HUES64 (cell line): ENCODE data around the gene MLXIPL.
A peak's percentile ranks its signal among the peaks of the same experiment; 100 is the strongest.
"Not testable (repeated sequence)": the region's sequence is repeated elsewhere in the genome, so short reads cannot be mapped to it uniquely, and the experiment has no call there.

Source experiments
- H3K27ac ChIP-seq: 2 replicates; pipeline ENCODE4 v1.7.0; 2013; ENCODE audit warnings: low read depth, low read length, inconsistent platforms
- H3K27me3 ChIP-seq: 2 replicates; pipeline ENCODE4 v1.6.1; 2013; ENCODE audit warnings: mild to moderate bottlenecking, low read length; ENCODE audit not compliant: insufficient read depth
- H3K36me3 ChIP-seq: 2 replicates; pipeline ENCODE4 v1.6.1; 2013; ENCODE audit warnings: mild to moderate bottlenecking, low read length; ENCODE audit not compliant: insufficient read depth
- H3K4me1 ChIP-seq: 2 replicates; pipeline ENCODE4 v1.6.1; 2013; ENCODE audit warnings: mild to moderate bottlenecking, low read length, moderate library complexity; ENCODE audit not compliant: insufficient read depth
- H3K4me3 ChIP-seq: 2 replicates; pipeline ENCODE4 v1.5.1; 2013; ENCODE audit warnings: mild to moderate bottlenecking, low read length, moderate library complexity
- H3K9ac ChIP-seq: 2 replicates; pipeline ENCODE4 v1.6.1; 2013; ENCODE audit warnings: mild to moderate bottlenecking, low read depth, low read length
- H3K9me3 ChIP-seq: 2 replicates; pipeline ENCODE4 v1.6.1; 2013; ENCODE audit warnings: low read depth, low read length; ENCODE audit not compliant: insufficient read depth
- WGBS: fragments of 150-250, 120-280 bp; methylation state at CpG from one replicate; pipeline ENCODE4 v1.1.7; 2013; ENCODE audit warnings: missing lambda C conversion rate; 5-methylcytosine and 5-hydroxymethylcytosine counted together

The MLXIPL gene

DNA sequence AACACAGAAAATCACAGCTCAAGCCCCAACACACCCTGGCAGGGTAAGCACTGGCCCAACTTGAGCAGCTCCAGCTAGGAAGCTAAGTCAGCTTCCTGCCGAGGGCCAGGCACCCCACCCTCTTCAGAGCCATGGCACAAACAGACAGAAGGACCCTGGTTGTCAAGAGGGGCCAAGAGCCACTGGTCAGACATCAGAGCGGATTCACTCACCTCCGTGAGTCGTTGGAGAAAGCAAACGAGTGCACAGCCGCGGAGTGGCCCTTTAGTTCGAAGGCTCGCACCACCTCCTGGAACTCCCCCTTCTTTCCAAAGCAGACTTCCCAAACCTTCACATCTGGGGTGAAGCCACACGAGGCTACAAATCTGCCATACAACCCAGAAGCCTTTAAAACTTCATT, 53.3 kb downstream of the MLXIPL start:
- Histone ChIP-seq H3K27me3 (no peaks in the 10 kb centered on the region), H3K9ac (no peak overlapping the region), H3K4me1 (no peaks in the 10 kb centered on the region), H3K4me3 (no peak overlapping the region), H3K9me3 (no peaks in the 10 kb centered on the region), H3K36me3 (peaks cover 64% of the 10 kb centered on the region), H3K27ac (no peak overlapping the region)
- WGBS = 96% methylated on average over 10 of the region's 10 CpGs

DNA sequence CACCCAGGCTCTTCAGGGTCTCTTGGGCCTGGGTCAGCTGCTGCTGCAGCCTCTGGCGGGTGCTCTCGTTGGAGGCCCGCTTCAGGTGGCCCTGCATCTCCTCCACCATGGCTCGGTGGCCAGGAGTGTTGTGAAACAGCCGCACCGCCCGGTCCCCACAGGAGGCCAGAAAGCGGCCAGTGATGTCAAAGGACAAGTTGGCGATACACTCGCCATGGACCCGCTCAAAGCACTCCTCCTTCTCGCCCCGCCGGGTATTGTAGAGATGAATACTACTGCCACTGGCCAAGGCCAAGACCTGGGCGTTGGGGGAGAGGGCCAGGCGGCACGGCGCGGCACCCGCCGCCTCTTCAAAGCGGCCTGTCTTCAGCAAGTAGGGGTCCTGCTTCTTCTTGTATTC, 53.8 kb downstream of the MLXIPL start:
- 96% methylated on average over 22 of the region's 22 CpGs for WGBS

DNA sequence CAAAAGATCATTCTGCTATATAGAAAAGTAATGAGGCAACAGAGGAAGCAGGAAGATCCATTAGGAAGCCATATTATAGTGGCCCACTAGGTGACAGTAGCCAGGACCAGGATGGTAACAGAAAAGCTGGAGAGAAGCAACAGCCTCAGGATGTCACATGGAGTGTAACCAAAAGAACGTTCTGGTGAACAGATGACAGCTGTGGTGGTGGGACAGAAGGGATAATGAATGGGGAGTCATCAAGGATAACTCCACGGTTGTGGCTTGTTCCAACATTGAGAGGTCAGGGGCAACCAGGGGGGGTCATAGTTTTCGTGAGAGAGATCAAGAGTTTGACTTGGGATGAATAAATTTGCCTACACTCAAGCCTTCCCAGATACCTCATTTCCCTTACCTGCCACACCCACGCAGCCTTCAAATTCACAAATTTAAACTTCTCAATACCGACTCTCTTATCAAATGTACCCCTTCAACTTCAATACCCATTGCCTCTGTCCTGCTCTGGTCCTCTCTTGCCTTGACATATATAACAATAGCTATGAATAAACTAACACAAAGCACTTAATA, 55.2 kb downstream of the MLXIPL start:
- H3K9me3 ChIP-seq = no peaks in the 10 kb centered on the region
- H3K4me3 ChIP-seq = no peak overlapping the region
- H3K27me3 ChIP-seq = peaks cover 3% of the 10 kb centered on the region; the same call in 1 of the 2 replicates
- WGBS = 90% methylated on average over 4 of the region's 5 CpGs
- no peak overlapping the region for H3K9ac ChIP-seq
- no peak overlapping the region for H3K27ac ChIP-seq
- H3K36me3 ChIP-seq = peaks cover 52% of the 10 kb centered on the region
- no peaks in the 10 kb centered on the region for H3K4me1 ChIP-seq

More for the DNA sequence above, 53.8 kb downstream of the MLXIPL start:
- Histone ChIP-seq H3K36me3 (peaks cover 61% of the 10 kb centered on the region), H3K9ac (no peak overlapping the region), H3K27me3 (peaks cover 3% of the 10 kb centered on the region; the same call in 1 of the 2 replicates), H3K9me3 (no peaks in the 10 kb centered on the region), H3K27ac (no peak overlapping the region), H3K4me3 (no peak overlapping the region), H3K4me1 (no peaks in the 10 kb centered on the region)

DNA sequence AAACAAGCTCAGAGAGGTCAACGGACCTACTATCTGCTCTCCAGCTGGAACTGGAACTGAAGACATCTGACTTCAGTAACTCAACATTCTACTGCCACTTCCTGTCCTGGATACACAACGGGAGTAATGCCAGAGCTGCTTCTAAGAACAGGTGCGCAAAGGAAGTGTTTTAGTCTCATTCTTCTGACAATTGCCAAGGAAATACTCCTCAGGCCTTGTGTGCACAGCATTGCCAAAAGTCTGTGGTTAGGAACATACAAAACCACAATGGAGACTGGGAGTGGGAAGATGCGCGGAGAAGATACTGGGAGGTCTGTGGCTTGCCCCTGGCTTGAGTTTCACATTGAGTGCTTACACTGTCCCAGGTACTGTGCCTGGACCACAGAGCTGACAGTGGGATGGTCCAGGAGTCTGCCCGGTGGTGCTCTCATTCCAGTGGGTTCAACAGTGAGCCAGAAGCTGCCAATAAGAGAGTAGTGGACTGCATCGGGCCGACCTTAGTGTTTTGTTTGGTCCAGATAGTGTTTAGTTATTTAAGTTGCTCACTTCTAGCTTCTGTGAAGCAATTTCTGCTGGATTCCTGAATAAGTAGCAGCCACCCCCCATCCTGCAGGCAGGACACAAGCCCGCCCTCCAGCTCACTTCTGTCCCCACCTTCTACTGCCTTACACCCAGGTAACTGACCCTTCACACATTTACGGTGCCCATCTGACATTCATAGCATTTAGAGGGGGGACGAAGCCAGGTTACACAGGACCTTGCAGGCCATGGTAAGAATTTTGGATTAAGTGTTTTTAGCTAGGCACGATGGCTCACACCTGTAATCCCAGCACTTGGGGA, 56.3 kb downstream of the MLXIPL start:
- Histone ChIP-seq H3K4me1 (no peaks in the 10 kb centered on the region), H3K36me3 (peaks cover 41% of the 10 kb centered on the region), H3K9me3 (no peaks in the 10 kb centered on the region), H3K4me3 (no peak overlapping the region), H3K27ac (no peak overlapping the region), H3K9ac (no peak overlapping the region), H3K27me3 (peaks cover 3% of the 10 kb centered on the region; the same call in 1 of the 2 replicates)
- WGBS = 91% methylated on average over 12 of the region's 12 CpGs

DNA sequence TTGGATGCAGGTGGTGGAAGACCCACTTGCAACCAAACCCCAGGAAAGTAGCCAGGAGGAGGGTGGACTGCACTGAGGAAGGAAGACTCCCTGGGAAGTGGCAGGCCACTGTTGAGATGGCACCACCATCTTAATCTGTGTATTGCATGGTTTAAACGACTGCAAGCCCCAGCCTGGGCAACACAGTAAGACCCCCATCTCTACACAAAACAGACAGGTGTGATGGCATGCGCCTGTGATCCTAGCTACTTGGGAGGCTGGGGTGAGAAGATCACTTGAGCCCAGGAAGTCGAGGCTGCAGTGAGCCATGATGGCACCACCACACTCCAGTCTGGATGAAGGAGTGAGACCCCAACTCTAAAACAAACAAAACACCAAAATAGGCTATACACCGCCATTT, 57.2 kb downstream of the MLXIPL start:
- no peak overlapping the region for H3K4me3 ChIP-seq
- H3K9ac ChIP-seq = no peak overlapping the region

DNA sequence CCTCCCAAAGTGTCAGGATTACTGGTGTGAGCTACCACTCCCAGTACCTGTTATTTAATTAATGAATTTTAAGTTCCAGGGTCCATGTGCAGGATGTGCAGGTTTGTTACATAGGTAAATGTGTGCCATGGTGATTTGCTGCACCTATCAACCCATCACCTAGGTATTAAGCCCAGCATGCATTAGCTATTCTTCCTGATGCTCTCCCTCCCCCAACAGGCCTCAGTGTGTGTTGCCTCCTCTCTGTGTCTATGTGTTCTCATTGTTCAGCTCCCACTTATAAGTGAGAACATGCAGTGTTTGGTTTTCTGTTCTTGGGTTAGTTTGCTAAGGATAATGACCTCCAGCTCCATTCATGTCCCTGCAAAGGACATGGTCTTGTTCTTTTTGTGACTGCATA, 57.9 kb downstream of the MLXIPL start:
- not testable (repeated sequence) for H3K4me1 ChIP-seq, H3K4me3 ChIP-seq, H3K27ac ChIP-seq, H3K9me3 ChIP-seq, H3K9ac ChIP-seq, H3K27me3 ChIP-seq
- H3K36me3 ChIP-seq = peaks cover 25% of the 10 kb centered on the region

More for the DNA sequence above, 57.2 kb downstream of the MLXIPL start:
- no peaks in the 10 kb centered on the region for H3K4me1 ChIP-seq
- H3K27me3 ChIP-seq = peaks cover 3% of the 10 kb centered on the region; the same call in 1 of the 2 replicates
- H3K9me3 ChIP-seq = no peaks in the 10 kb centered on the region
- H3K36me3 ChIP-seq = peaks cover 32% of the 10 kb centered on the region
- no peak overlapping the region for H3K27ac ChIP-seq
- 86% methylated on average over 3 of the region's 4 CpGs for WGBS

DNA sequence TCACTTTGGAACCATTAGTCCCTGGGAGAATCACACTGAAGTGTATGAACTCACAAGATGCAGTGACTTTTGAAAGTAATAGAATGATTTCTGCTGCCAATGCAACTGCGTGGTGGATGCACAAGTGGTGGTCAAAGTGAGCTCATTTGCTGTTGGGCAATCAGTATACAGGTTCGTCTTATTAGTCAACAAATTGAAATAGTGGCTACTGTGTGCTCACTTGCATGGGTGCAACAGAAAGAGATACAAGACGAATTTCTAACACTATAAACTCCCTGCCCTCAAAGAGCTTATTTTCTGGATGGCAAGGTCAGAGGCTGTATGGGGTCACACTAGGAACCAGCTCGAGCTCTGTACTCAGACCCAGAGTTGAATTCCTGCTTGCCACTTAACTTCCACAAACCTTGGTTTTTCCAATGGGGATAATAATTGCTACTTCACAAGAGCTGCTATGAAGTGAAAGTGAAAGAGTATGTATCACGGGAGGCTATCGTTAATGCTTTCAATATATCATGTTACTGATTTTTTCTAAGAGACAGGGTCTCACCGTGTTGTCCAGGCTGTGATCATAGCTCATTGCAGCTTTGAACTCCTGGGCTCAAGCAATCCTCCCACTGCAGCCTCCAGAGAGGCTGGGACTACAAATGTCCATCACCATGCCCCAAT, 58.5 kb downstream of the MLXIPL start:
- Histone ChIP-seq H3K4me3 (no peak overlapping the region), H3K36me3 (peaks cover 19% of the 10 kb centered on the region), H3K27ac (no peak overlapping the region), H3K4me1 (no peaks in the 10 kb centered on the region), H3K9me3 (no peaks in the 10 kb centered on the region), H3K9ac (no peak overlapping the region), H3K27me3 (peaks cover 3% of the 10 kb centered on the region; the same call in 1 of the 2 replicates)
- 80% methylated on average over 7 of the region's 7 CpGs for WGBS

DNA sequence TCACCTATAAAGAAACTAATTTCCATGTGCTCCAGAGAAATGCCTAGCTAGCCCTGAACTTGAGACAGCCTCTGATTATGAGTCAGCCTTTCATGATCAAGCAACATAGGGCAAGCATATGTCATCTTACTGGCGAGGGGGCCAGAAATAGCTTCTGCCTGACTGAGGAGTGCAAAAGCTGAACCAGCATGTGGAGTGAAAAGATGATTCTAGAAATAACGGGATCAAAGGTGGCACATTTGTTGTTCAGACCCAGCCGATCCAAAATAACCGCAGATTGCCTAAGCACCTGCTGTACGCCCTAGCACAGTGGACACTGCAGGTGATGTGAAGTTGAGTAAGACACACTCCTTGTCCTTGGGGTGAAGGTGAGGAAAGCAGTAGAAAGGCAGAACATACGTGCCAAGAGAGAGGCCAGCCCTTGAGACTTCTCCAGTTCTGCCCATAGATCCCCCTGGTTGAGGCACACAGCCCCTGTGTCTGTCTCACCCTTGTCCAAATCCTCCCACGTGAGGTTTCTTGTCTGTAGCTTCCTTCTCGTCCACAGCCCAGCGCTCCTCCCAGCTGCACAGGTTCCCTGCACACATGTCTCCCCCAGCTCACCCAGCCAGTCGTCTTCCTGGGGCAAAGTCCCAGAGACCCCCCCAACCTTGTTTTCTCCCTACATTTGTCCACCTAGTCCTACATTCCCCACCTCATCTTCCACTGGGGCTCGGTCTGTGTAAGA, 64.0 kb downstream of the MLXIPL start:
- no peak overlapping the region for H3K27ac ChIP-seq
- H3K4me3 ChIP-seq = no peak overlapping the region
- no peaks in the 10 kb centered on the region for H3K4me1 ChIP-seq
- H3K36me3 ChIP-seq = no peaks in the 10 kb centered on the region
- H3K9me3 ChIP-seq = no peaks in the 10 kb centered on the region
- H3K9ac ChIP-seq = no peak overlapping the region
- WGBS = 79% methylated on average over 11 of the region's 11 CpGs
- peaks cover 8% of the 10 kb centered on the region for H3K27me3 ChIP-seq

DNA sequence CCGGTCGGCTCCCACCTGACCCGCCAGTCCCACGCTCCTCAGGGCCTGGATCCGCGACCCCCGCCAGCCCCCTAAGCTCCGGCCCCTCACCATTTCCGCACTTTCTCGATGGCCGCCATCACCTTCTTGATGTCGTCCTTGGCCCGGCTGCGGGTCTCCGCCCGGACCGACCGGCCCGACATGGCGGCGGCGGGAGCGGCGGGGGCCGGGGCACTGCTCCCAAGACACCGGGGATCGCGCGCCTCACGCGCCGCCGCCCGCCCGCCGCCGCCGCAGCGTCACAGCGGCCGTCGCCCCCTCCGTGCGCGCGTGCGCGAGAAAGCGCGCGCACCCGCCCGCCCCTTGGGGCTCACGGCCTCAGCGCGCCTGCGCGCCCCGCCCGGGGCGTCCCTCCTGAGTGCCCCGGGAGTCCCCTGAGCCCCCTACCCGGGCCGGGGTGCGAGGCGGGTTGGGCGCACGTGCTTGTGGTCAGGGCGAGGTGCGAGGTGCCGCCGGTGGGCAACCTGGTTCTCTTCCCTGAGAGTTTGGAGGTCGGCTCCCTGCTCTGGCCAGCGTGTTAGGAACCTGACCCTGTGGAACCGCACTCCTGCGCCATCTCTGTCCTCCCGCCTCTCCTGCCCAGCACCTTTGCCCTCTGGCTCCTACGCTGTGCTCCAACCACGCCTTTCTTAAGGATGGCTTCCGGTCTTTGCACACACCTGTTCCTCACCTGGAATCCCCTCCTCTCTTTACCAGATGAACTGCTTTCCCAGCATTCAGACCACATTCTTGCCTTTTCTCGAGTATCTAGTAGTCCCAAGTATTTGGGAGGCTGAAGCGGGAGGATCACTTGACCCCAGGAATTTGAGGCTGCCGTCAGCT, 66.7 kb downstream of the MLXIPL start, which contains the start of gene BCL7B:
BCL7B (minus strand) TSS at position 294 of the 861 bp plus-strand sequence; CDS start at position 182, 112 bp downstream.
- Histone ChIP-seq H3K4me1 (no peaks in the 10 kb centered on the region), H3K27ac (peak within 1 kb of the TSS; percentile 100), H3K36me3 (peaks cover 9% of the 10 kb centered on the region)

DNA sequence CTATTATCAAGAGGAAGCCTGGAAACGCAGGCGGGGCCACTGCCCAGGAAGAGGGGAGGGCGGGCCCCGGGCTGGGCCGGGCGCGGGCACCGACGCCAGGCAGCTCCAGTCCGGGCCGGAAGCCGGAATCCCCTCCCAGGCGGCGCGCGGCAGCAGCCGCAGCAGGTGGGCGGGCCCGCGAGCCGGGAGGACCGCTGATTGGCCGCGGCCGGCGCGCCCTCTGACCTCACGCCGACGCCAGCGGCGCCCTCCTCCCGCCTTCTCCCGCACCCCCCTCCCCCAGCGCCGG, 67.3 kb downstream of the MLXIPL start:
- under 1% methylated on average over 36 of the region's 36 CpGs for WGBS
- H3K9me3 ChIP-seq = no peaks in the 10 kb centered on the region
- H3K27me3 ChIP-seq = peaks cover 8% of the 10 kb centered on the region
- peak overlapping the region; percentile 99 for H3K9ac ChIP-seq
- no peaks in the 10 kb centered on the region for H3K4me1 ChIP-seq
- H3K27ac ChIP-seq = peak overlapping the region; percentile 100
- peaks cover 15% of the 10 kb centered on the region for H3K36me3 ChIP-seq
- H3K4me3 ChIP-seq = peak overlapping the region; percentile 75

More for the DNA sequence above, 66.7 kb downstream of the MLXIPL start, which contains the start of gene BCL7B:
- Histone ChIP-seq H3K27me3 (peaks cover 8% of the 10 kb centered on the region), H3K9me3 (no peaks in the 10 kb centered on the region), H3K9ac (peak within 1 kb of the TSS; percentile 99), H3K4me3 (peak within 1 kb of the TSS; percentile 75)
- 5% methylated on average over 83 of the region's 83 CpGs for WGBS
